B cell (primary cell): ENCODE measurements around the gene LDB1. TPM values are rescaled to one million over a fixed set of nuclear protein-coding genes. Genes with fewer than 3 reads are reported as not detected.

Experiments used
- ATAC-seq: fragments of 200-7000 bp; cut with Tn5 transposase; one replicate; pipeline ENCODE4 v1.10.0; 2021; ENCODE audit warnings: low read depth, mild to moderate bottlenecking, moderate number of reproducible peaks, moderate library complexity
- CTCF ChIA-PET: fragments of 350-600 bp; sonication (Branson Sonifier 250); formaldehyde crosslinking; loops from one replicate; lab custom pipeline; 2021; ENCODE audit warnings: antibody characterized with exemption, inconsistent platforms; lab: Charles Lee
- POLR2A ChIA-PET: fragments of 350-600 bp; sonication (Branson Sonifier 250); formaldehyde crosslinking; loops from one replicate; lab custom pipeline; 2021; ENCODE audit warnings: antibody characterized with exemption; lab: Charles Lee
- DNase-seq: peaks from one replicate; pipeline ENCODE4 v3.0.0; 2013
- H2AFZ ChIP-seq: 2 replicates; pipeline ENCODE4 v1.6.1; 2012; ENCODE audit warnings: mild to moderate bottlenecking, low read depth, low read length; ENCODE audit not compliant: insufficient read depth, poor library complexity, severe bottlenecking
- H3K27ac ChIP-seq, 2 donors: 1 replicate in 1 of 2; 2 replicates in 1 of 2; pipeline ENCODE4 v1.5.1; 2012 to 2013; ENCODE audit warnings: low read length in 2 of 2, mild to moderate bottlenecking in 2 of 2, moderate library complexity in 1 of 2
- H3K27me3 ChIP-seq, 4 experiments: fragments of 200-600 bp in 1 of 4; sonication (generic) in 1 of 4; replicated peaks in 1 of 4; 1 replicate in 2 of 4; 2 replicates in 2 of 4; pipeline versions ENCODE4 v1.6.1 to v1.7.0; 2013 to 2016; ENCODE audit warnings: low read length in 3 of 4, mild to moderate bottlenecking in 2 of 4, mixed read lengths in 1 of 4, moderate library complexity in 1 of 4; ENCODE audit not compliant: insufficient read depth in 4 of 4, control insufficient read depth in 3 of 4; ENCODE audit errors: control extremely low read depth in 1 of 4
- H3K36me3 ChIP-seq, 2 experiments: replicated peaks in 1 of 2; 1 replicate in 1 of 2; 2 replicates in 1 of 2; pipeline versions ENCODE4 v1.6.1 to v1.7.1; 2013; ENCODE audit warnings: low read length in 1 of 2; ENCODE audit not compliant: insufficient read depth in 2 of 2, control insufficient read depth in 1 of 2; ENCODE audit errors: control extremely low read depth in 1 of 2, extremely low read depth in 1 of 2
- H3K4me1 ChIP-seq, 2 donors: fragments of 200-600 bp in 1 of 2; sonication (generic) in 1 of 2; 1 replicate in 1 of 2; 2 replicates in 1 of 2; pipeline versions ENCODE4 v1.5.1 to v1.6.1; 2013 to 2017; ENCODE audit warnings: low read length in 2 of 2; ENCODE audit not compliant: control insufficient read depth in 2 of 2, insufficient read depth in 2 of 2
- H3K4me2 ChIP-seq: replicated peaks from 2 replicates; pipeline ENCODE3; 2012; ENCODE audit warnings: mild to moderate bottlenecking, low read depth, low read length; ENCODE audit not compliant: poor library complexity, severe bottlenecking
- H3K4me3 ChIP-seq, 5 experiments: fragments of 200-600 bp in 1 of 5; sonication (generic) in 1 of 5; 1 replicate in 3 of 5; 2 replicates in 2 of 5; pipeline versions ENCODE4 v1.5.1 to v1.7.0; 2011 to 2016; ENCODE audit warnings: low read length in 4 of 5, mild to moderate bottlenecking in 4 of 5, low read depth in 2 of 5, control low read depth in 1 of 5, moderate library complexity in 1 of 5; ENCODE audit not compliant: insufficient read depth in 1 of 5; ENCODE audit errors: control extremely low read depth in 1 of 5, extremely low read depth in 1 of 5
- H3K79me2 ChIP-seq: fragments of 200-600 bp; sonication (generic); one replicate; pipeline ENCODE4 v1.6.0; 2016; ENCODE audit warnings: low read length; ENCODE audit not compliant: control insufficient read depth, insufficient read depth
- H3K9ac ChIP-seq: fragments of 200-600 bp; sonication (generic); 2 replicates; pipeline ENCODE4 v1.6.1; 2017; ENCODE audit warnings: mild to moderate bottlenecking, low read length, moderate library complexity
- H3K9me3 ChIP-seq, 3 donors: one replicate each; pipeline versions ENCODE4 v1.6.1 to v1.7.1; 2013; ENCODE audit warnings: low read length in 2 of 3; ENCODE audit not compliant: control insufficient read depth in 2 of 3, insufficient read depth in 1 of 3; ENCODE audit errors: control extremely low read depth in 1 of 3
- H4K20me1 ChIP-seq: 2 replicates; pipeline ENCODE4 v1.6.0; 2012; ENCODE audit warnings: mild to moderate bottlenecking, low read length; ENCODE audit not compliant: insufficient read depth, control insufficient read depth, poor library complexity, severe bottlenecking
- H3K27ac Mint-ChIP-seq: one replicate; pipeline ENCODE4 v1.8.0; 2021; ENCODE audit warnings: mixed read lengths
- H3K27me3 Mint-ChIP-seq: one replicate; pipeline ENCODE4 v1.8.0; 2021; ENCODE audit warnings: mixed read lengths
- H3K4me1 Mint-ChIP-seq: one replicate; pipeline ENCODE4 v1.8.0; 2021; ENCODE audit warnings: mixed read lengths
- H3K4me3 Mint-ChIP-seq: one replicate; pipeline ENCODE4 v1.8.0; 2021; ENCODE audit warnings: mixed read lengths
- H3K9me3 Mint-ChIP-seq: one replicate; pipeline ENCODE4 v1.8.0; 2022; ENCODE audit warnings: mixed read lengths; ENCODE audit not compliant: insufficient read depth
- CTCF ChIP-seq: fragments of 200-600 bp; IDR thresholded peaks from one replicate; pipeline ENCODE4 v1.8.0; 2022; ENCODE audit warnings: antibody characterized with exemption, mild to moderate bottlenecking
- EZH2 ChIP-seq: IDR thresholded peaks from 2 replicates; pipeline ENCODE4 v1.6.1; 2012; ENCODE audit warnings: borderline replicate concordance, low read depth, mild to moderate bottlenecking, moderate library complexity, low read length; ENCODE audit not compliant: insufficient read depth, poor library complexity, severe bottlenecking
- WGBS: methylation state at CpG from one replicate; pipeline ENCODE4 v1.1.5; 2013; ENCODE audit warnings: missing lambda C conversion rate; ENCODE audit not compliant: insufficient coverage; 5-methylcytosine and 5-hydroxymethylcytosine counted together
- intact Hi-C: fragments of 100-400 bp; cut with micrococcal nuclease; formaldehyde crosslinking; loops from one replicate; pipeline ENCODE4 v1.10.0; 2022
- polyA plus RNA-seq: library from polyadenylated mRNA; depleted of rRNA; stranded (reverse); fragments of >200 nt; gene quantifications from 2 replicates; pipeline ENCODE4 v1.2.3, GENCODE V29; 2012
- total RNA-seq, 2 donors: library from RNA; stranded (reverse); fragments of 120-200 nt in 1 of 2; gene quantifications; 1 replicate in 1 of 2; 2 replicates in 1 of 2; pipeline versions ENCODE4 v1.2.3 to v1.2.4, GENCODE V29; 2013 to 2022

Gene LDB1
- total and polyA plus RNA-seq, 2 donors (not counting 1 experiment from before 2014, with no cell fraction given), result 114 to 139 TPM

- Mint-ChIP-seq H3K27ac (no peak overlapping the region), H3K9me3 (no peaks in the 10 kb centered on the region), H3K4me1 (peaks cover 4% of the 10 kb centered on the region), H3K27me3 (no peaks in the 10 kb centered on the region), H3K4me3 (no peak overlapping the region)
- DNase-seq, result no peak
- H3K27ac ChIP-seq, result no peak overlapping the region
- no peak overlapping the region for H3K4me3 ChIP-seq
- no peaks in the 10 kb centered on the region for H3K9me3 ChIP-seq
- H3K79me2 ChIP-seq, result peaks cover 50% of the 10 kb centered on the region
- H4K20me1 ChIP-seq, result peaks cover 44% of the 10 kb centered on the region
- H2AFZ ChIP-seq, result no peak overlapping the region
- intact Hi-C loops, result no loop called here
- H3K4me2 ChIP-seq, result no peak overlapping the region
- no peak for ATAC-seq
- H3K4me1 ChIP-seq, result no peaks in the 10 kb centered on the region
- TF ChIP-seq CTCF, result no peak
- ChIA-PET CTCF (no interaction called here), POLR2A (no interaction called here)
- H3K36me3 ChIP-seq, result peaks cover 0 to 61% of the 10 kb centered on the region in 2 experiments
- WGBS, result 89% methylated on average over 3 of the region's 4 CpGs
- no peaks in the 10 kb centered on the region for H3K27me3 ChIP-seq
- H3K9ac ChIP-seq, result no peak overlapping the region
Measured at GRCh38 chr10:102141583-102142107, 21.5 kb upstream of the LDB1 start.

- no peak overlapping the region for H3K4me3 Mint-ChIP-seq
Measured at GRCh38 chr10:102140913-102141540, 20.9 kb upstream of the LDB1 start.

More at GRCh38 chr10:102140913-102141540, 20.9 kb upstream of the LDB1 start:
- H3K9ac ChIP-seq, result no peak overlapping the region
- H3K4me1 ChIP-seq, result peaks cover 0 to under 1% of the 10 kb centered on the region in 2 donors
- no peaks in the 10 kb centered on the region for H3K9me3 ChIP-seq
- peaks cover 49% of the 10 kb centered on the region for H4K20me1 ChIP-seq
- Mint-ChIP-seq H3K9me3 (no peaks in the 10 kb centered on the region), H3K27me3 (no peaks in the 10 kb centered on the region), H3K27ac (peak overlapping the region; percentile 20), H3K4me1 (peaks cover 7% of the 10 kb centered on the region)
- intact Hi-C loops, result no loop called here
- H2AFZ ChIP-seq, result no peak overlapping the region
- no peak overlapping the region for H3K4me2 ChIP-seq
- ChIA-PET CTCF (no interaction called here), POLR2A (no interaction called here)
- peaks cover 0 to 59% of the 10 kb centered on the region in 2 experiments for H3K36me3 ChIP-seq
- WGBS, result 96% methylated on average over 5 of the region's 5 CpGs
- H3K79me2 ChIP-seq, result peaks cover 55% of the 10 kb centered on the region
- ATAC-seq (no peak), DNase-seq (no peak)
- H3K4me3 ChIP-seq, result no peak overlapping the region
- H3K27me3 ChIP-seq, result no peaks in the 10 kb centered on the region
- TF ChIP-seq CTCF, result no peak
- no peak for TF ChIP-seq EZH2
- no peak overlapping the region for H3K27ac ChIP-seq
